Fibroblast of the conjunctiva (primary cell): ENCODE data around the gene RAF1.
"Not testable (repeated sequence)": the region's sequence is repeated elsewhere in the genome, so short reads cannot be mapped to it uniquely, and the experiment has no call there.

Source experiments
- DNase-seq: peaks from one replicate; pipeline ENCODE4 v3.0.0-alpha.2; 2010; ENCODE audit warnings: low read depth

RAF1 gene

GRCh38 chr3:12663936-12664908, at the start of gene RAF1:
RAF1 (minus strand) TSS chr3:12664117; CDS start chr3:12618721, 45,396 bp downstream.
- peak; percentile 97 for DNase-seq

- DNase-seq, result no peak
These were observed 46.1 kb upstream of the RAF1 start for GRCh38 chr3:12710062-12710461.

GRCh38 chr3:12709334-12709733, 45.4 kb upstream of the RAF1 start:
- DNase-seq, result no peak

- peak; percentile 27 for DNase-seq
These were observed 44.8 kb upstream of the RAF1 start for GRCh38 chr3:12708584-12709192.

GRCh38 chr3:12707449-12707848, 43.5 kb upstream of the RAF1 start:
- no peak for DNase-seq

- peak; percentile 43 for DNase-seq
These were observed 42.8 kb upstream of the RAF1 start for GRCh38 chr3:12706504-12707253.

- no peak for DNase-seq
These were observed 42.1 kb upstream of the RAF1 start for GRCh38 chr3:12705981-12706380.

- no peak for DNase-seq
These were observed 41.5 kb upstream of the RAF1 start for GRCh38 chr3:12705374-12705926.

- DNase-seq, result no peak
These were observed 38.6 kb upstream of the RAF1 start for GRCh38 chr3:12702501-12702900.

GRCh38 chr3:12701601-12702000, 37.7 kb upstream of the RAF1 start:
- DNase-seq, result not testable (repeated sequence)

GRCh38 chr3:12700800-12701199, 36.9 kb upstream of the RAF1 start:
- no peak for DNase-seq

- no peak for DNase-seq
These were observed 32.0 kb upstream of the RAF1 start for GRCh38 chr3:12695916-12696315.

GRCh38 chr3:12695112-12695511, 31.2 kb upstream of the RAF1 start:
- DNase-seq, result no peak

- no peak for DNase-seq
These were observed 28.5 kb upstream of the RAF1 start for GRCh38 chr3:12692444-12692843.

- no peak for DNase-seq
These were observed 26.2 kb upstream of the RAF1 start for GRCh38 chr3:12689997-12690711.

GRCh38 chr3:12687948-12688347, 24.0 kb upstream of the RAF1 start:
- DNase-seq, result no peak

- DNase-seq, result no peak
These were observed 22.2 kb upstream of the RAF1 start for GRCh38 chr3:12686096-12686495.

- DNase-seq, result peak; percentile 27
These were observed 18.1 kb upstream of the RAF1 start for GRCh38 chr3:12681943-12682390.

GRCh38 chr3:12681089-12681942, 17.4 kb upstream of the RAF1 start:
- DNase-seq, result no peak

GRCh38 chr3:12679468-12679867, 15.6 kb upstream of the RAF1 start:
- peak; percentile 64 for DNase-seq

- DNase-seq, result no peak
These were observed 13.7 kb upstream of the RAF1 start for GRCh38 chr3:12677616-12678015.
